IgD-negative memory B cell (primary cell): ENCODE results near the gene SYCP3. TPM values are rescaled to one million over a fixed set of nuclear protein-coding genes. Genes with fewer than 3 reads are reported as not detected.
"Not testable (repeated sequence)": the region's sequence is repeated elsewhere in the genome, so short reads cannot be mapped to it uniquely, and the experiment has no call there.

Experiments
- H3K27ac Mint-ChIP-seq, 3 donors: one replicate each; pipeline ENCODE4 v1.8.0; 2020 to 2022; ENCODE audit warnings: mild to moderate bottlenecking in 3 of 3, mixed read lengths in 3 of 3, moderate library complexity in 1 of 3
- H3K27me3 Mint-ChIP-seq: one replicate; pipeline ENCODE4 v1.8.0; 2021; ENCODE audit warnings: mixed read lengths
- H3K36me3 Mint-ChIP-seq: one replicate; pipeline ENCODE4 v1.8.0; 2020; ENCODE audit warnings: mild to moderate bottlenecking, mixed read lengths
- H3K4me1 Mint-ChIP-seq, 3 donors: one replicate each; pipeline ENCODE4 v1.8.0; 2020 to 2022; ENCODE audit warnings: mixed read lengths in 3 of 3, mild to moderate bottlenecking in 1 of 3
- H3K4me3 Mint-ChIP-seq, 4 donors: one replicate each; pipeline ENCODE4 v1.8.0; 2020 to 2022; ENCODE audit warnings: mild to moderate bottlenecking in 4 of 4, mixed read lengths in 4 of 4, moderate library complexity in 3 of 4
- H3K9me3 Mint-ChIP-seq, 3 donors: one replicate each; pipeline ENCODE4 v1.8.0; 2020 to 2021; ENCODE audit warnings: mixed read lengths in 3 of 3, mild to moderate bottlenecking in 1 of 3
- polyA plus RNA-seq: library from polyadenylated mRNA; unstranded; fragments of 300-500 nt; fragmentation: Illumina TruSeq; gene quantifications from one replicate; pipeline ENCODE4 v1.2.3, GENCODE V29; 2021

SYCP3 gene
- polyA plus RNA-seq, 1 donor from 2014 or later: 0.33 TPM

- Mint-ChIP-seq H3K36me3 (no peaks in the 10 kb centered on the region), H3K27ac (no peak overlapping the region), H3K4me3 (peak overlapping the region in 1 of 4 donors; percentile 3), H3K4me1 (peaks cover 21 to 30% (median 27%) of the 10 kb centered on the region in 3 donors), H3K27me3 (no peaks in the 10 kb centered on the region), H3K9me3 (no peaks in the 10 kb centered on the region)
Observed at GRCh38 chr12:101694297-101694848, 44.9 kb downstream of the SYCP3 start.

GRCh38 chr12:101691503-101692096 lies 47.7 kb downstream of the SYCP3 start:
- peaks cover 1% of the 10 kb centered on the region for H3K36me3 Mint-ChIP-seq
- peak overlapping the region in 1 of 4 donors; percentile 77 for H3K4me3 Mint-ChIP-seq
- H3K9me3 Mint-ChIP-seq: no peaks in the 10 kb centered on the region
- H3K27ac Mint-ChIP-seq: no peak overlapping the region
- H3K27me3 Mint-ChIP-seq: peaks cover 3% of the 10 kb centered on the region
- peaks cover 8 to 19% (median 15%) of the 10 kb centered on the region in 3 donors for H3K4me1 Mint-ChIP-seq

GRCh38 chr12:101690544-101691098 lies 48.6 kb downstream of the SYCP3 start:
- Mint-ChIP-seq H3K4me3 (peak overlapping the region in 1 of 4 donors; percentile 2), H3K27me3 (peaks cover 3% of the 10 kb centered on the region), H3K9me3 (no peaks in the 10 kb centered on the region), H3K36me3 (peaks cover 3% of the 10 kb centered on the region), H3K4me1 (peaks cover 6 to 14% (median 12%) of the 10 kb centered on the region in 3 donors), H3K27ac (no peak overlapping the region)

- Mint-ChIP-seq H3K4me3 (no peak overlapping the region), H3K27me3 (peaks cover 3% of the 10 kb centered on the region), H3K9me3 (no peaks in the 10 kb centered on the region), H3K36me3 (peaks cover 3% of the 10 kb centered on the region), H3K27ac (no peak overlapping the region), H3K4me1 (peaks cover 0 to 5% (median 2%) of the 10 kb centered on the region in 3 donors)
Observed at GRCh38 chr12:101686176-101686575, 53.1 kb downstream of the SYCP3 start.

GRCh38 chr12:101685092-101685491 lies 54.2 kb downstream of the SYCP3 start:
- peaks cover 0 to 3% (median 1%) of the 10 kb centered on the region in 3 donors for H3K4me1 Mint-ChIP-seq
- H3K27ac Mint-ChIP-seq: no peak overlapping the region
- no peak overlapping the region for H3K4me3 Mint-ChIP-seq
- H3K9me3 Mint-ChIP-seq: no peaks in the 10 kb centered on the region
- H3K36me3 Mint-ChIP-seq: peaks cover 3% of the 10 kb centered on the region
- peaks cover 3% of the 10 kb centered on the region for H3K27me3 Mint-ChIP-seq

GRCh38 chr12:101681627-101682026 lies 57.6 kb downstream of the SYCP3 start:
- H3K9me3 Mint-ChIP-seq, H3K27me3 Mint-ChIP-seq, H3K27ac Mint-ChIP-seq, H3K4me3 Mint-ChIP-seq, H3K4me1 Mint-ChIP-seq, H3K36me3 Mint-ChIP-seq: not testable (repeated sequence)

GRCh38 chr12:101680647-101681046 lies 58.6 kb downstream of the SYCP3 start:
- H3K27me3 Mint-ChIP-seq: peaks cover 1% of the 10 kb centered on the region
- H3K4me1 Mint-ChIP-seq: peaks cover 0 to 4% (median 2%) of the 10 kb centered on the region in 3 donors
- H3K27ac Mint-ChIP-seq: no peak overlapping the region
- no peak overlapping the region for H3K4me3 Mint-ChIP-seq
- H3K36me3 Mint-ChIP-seq: no peaks in the 10 kb centered on the region
- no peaks in the 10 kb centered on the region for H3K9me3 Mint-ChIP-seq

- H3K27ac Mint-ChIP-seq: no peak overlapping the region
- no peaks in the 10 kb centered on the region for H3K36me3 Mint-ChIP-seq
- H3K9me3 Mint-ChIP-seq: no peaks in the 10 kb centered on the region
- H3K4me1 Mint-ChIP-seq: peaks cover 0 to 4% (median 2%) of the 10 kb centered on the region in 3 donors
- peaks cover 1% of the 10 kb centered on the region for H3K27me3 Mint-ChIP-seq
- no peak overlapping the region for H3K4me3 Mint-ChIP-seq
Observed at GRCh38 chr12:101680240-101680639, 59.0 kb downstream of the SYCP3 start.

Other genes with a start within 250 kb of the SYCP3 start
- not detected for gene MYBPC1, start 144.5 kb downstream of the SYCP3 start, polyA plus RNA-seq
- gene CHPT1, start 41.8 kb downstream of the SYCP3 start, polyA plus RNA-seq: 50.9 TPM
- gene GNPTAB, start 91.5 kb upstream of the SYCP3 start, polyA plus RNA-seq: 28.0 TPM
- gene DRAM1, start 138.1 kb upstream of the SYCP3 start, polyA plus RNA-seq: 7.4 TPM